Measurements from ENCODE around the gene GSC. TPM values are rescaled to one million over a fixed set of nuclear protein-coding genes. Genes with fewer than 3 reads are reported as not detected.
"Not testable (repeated sequence)": the region's sequence is repeated elsewhere in the genome, so short reads cannot be mapped to it uniquely, and the experiment has no call there.

GSC gene
- total RNA-seq, 4 donors from 2014 or later = 3.6 to 11.0 (median 4.7) TPM

DNA sequence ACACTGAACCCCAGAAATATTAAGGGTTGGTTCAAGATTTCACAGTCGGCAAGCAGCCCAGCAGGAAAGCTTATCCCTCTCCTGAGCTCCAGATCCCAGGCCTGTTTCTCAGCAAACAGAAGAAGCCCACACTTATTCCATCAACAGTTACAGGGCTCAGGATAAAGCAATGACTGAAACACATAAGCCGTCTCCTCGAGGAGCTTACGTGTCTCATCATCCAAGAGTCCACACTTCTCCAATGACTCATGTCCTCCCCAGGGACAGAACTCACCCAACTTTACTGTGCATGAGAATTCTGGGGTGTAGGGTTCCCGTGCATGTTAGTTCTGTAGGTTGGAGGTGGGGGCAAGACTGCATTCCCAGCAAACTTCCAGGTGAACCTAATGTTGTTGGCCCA lies 31.2 kb downstream of the GSC start:
- no peaks in the 10 kb centered on the region for H3K27me3 ChIP-seq
- H3K27ac ChIP-seq = no peak overlapping the region
- H3K9me3 ChIP-seq = no peaks in the 10 kb centered on the region
- H3K4me3 ChIP-seq (replicated peaks in 1 of 3) = no peak overlapping the region
- intact Hi-C loops (cut with DNase I) = no loop called here
- H3K36me3 ChIP-seq = no peaks in the 10 kb centered on the region
- 80 to 84% methylated on average over 5 of the region's 5 CpGs for WGBS, 2 donors
- no peak for TF ChIP-seq POLR2A (IDR thresholded peaks at IDR 0.05)
- TF ChIP-seq, protein P1, sequence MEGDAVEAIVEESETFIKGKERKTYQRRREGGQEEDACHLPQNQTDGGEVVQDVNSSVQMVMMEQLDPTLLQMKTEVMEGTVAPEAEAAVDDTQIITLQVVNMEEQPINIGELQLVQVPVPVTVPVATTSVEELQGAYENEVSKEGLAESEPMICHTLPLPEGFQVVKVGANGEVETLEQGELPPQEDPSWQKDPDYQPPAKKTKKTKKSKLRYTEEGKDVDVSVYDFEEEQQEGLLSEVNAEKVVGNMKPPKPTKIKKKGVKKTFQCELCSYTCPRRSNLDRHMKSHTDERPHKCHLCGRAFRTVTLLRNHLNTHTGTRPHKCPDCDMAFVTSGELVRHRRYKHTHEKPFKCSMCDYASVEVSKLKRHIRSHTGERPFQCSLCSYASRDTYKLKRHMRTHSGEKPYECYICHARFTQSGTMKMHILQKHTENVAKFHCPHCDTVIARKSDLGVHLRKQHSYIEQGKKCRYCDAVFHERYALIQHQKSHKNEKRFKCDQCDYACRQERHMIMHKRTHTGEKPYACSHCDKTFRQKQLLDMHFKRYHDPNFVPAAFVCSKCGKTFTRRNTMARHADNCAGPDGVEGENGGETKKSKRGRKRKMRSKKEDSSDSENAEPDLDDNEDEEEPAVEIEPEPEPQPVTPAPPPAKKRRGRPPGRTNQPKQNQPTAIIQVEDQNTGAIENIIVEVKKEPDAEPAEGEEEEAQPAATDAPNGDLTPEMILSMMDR (IDR thresholded peaks at IDR 0.05) = no peak
- H3K4me1 ChIP-seq = no peaks in the 10 kb centered on the region
- no peak for DNase-seq

- H3K9me3 ChIP-seq = no peaks in the 10 kb centered on the region
- H3K4me1 ChIP-seq = no peaks in the 10 kb centered on the region
- H3K27ac ChIP-seq = no peak overlapping the region
- no peaks in the 10 kb centered on the region for H3K36me3 ChIP-seq
- no peaks in the 10 kb centered on the region for H3K27me3 ChIP-seq
- no peak for DNase-seq
- no peak overlapping the region for H3K4me3 ChIP-seq (replicated peaks in 1 of 3)
- WGBS, 2 donors = 94 to 96% methylated on average over 7 of the region's 7 CpGs
- intact Hi-C loops (cut with DNase I) = no loop called here
- TF ChIP-seq POLR2A (IDR thresholded peaks at IDR 0.05) = no peak
- TF ChIP-seq, protein P1 (IDR thresholded peaks at IDR 0.05) = no peak
These were observed 31.8 kb downstream of the GSC start for GRCh38 chr14:94738097-94738496.

DNA sequence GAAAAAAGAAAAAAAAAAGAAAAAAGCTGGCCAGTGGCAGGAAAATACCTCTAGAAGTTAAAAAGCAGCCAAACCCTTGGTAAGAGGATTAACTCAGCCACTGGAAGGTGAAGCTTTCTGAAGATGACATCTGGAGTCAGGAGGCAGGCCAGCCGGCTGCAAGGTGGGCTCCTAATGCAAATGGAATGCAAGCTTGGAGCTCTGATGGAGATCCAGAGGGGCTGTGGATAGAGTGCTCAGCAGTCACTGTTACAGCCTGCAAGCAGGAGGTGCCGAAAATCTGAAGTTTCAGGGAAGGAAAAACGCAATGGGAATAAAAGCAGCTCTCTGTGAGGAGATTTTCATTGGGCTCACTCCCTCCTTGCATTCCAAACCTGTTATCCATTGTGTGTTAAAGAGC lies 41.0 kb downstream of the GSC start:
- DNase-seq = no peak
- no peak overlapping the region for H3K4me3 ChIP-seq (replicated peaks in 1 of 3)
- H3K27ac ChIP-seq = no peak overlapping the region
- H3K4me1 ChIP-seq = no peaks in the 10 kb centered on the region
- no peaks in the 10 kb centered on the region for H3K27me3 ChIP-seq
- intact Hi-C loops (cut with DNase I) = no loop called here
- no peaks in the 10 kb centered on the region for H3K36me3 ChIP-seq
- no peaks in the 10 kb centered on the region for H3K9me3 ChIP-seq
- 67 to 77% methylated on average over 3 of the region's 3 CpGs for WGBS, 2 donors
- no peak for TF ChIP-seq POLR2A (IDR thresholded peaks at IDR 0.05)
- TF ChIP-seq, protein P1 (IDR thresholded peaks at IDR 0.05) = no peak

DNA sequence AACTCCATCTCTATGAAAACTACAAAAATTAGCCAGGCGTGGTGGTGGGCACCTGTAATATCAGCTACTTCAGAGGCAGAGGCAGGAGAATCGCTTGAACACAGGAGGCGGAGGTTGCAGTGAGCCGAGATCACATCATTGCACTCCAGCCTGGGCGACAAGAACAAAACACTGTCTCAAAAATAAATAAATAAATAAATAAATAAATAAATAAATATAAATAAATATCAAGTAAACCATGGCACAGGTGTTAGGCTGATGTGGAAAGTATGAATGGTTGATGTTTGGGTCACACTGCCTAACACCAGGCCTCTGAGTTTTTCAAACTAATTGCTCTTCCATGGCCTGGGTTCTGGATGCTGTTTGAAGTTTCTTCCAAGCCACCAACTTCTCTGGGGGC lies 41.5 kb downstream of the GSC start:
- H3K36me3 ChIP-seq; H3K4me3 ChIP-seq (replicated peaks in 1 of 3); H3K27me3 ChIP-seq; H3K27ac ChIP-seq; DNase-seq; H3K9me3 ChIP-seq; intact Hi-C loops (cut with DNase I); H3K4me1 ChIP-seq: not testable (repeated sequence)
- 94 to 95% methylated on average over 5 of the region's 5 CpGs for WGBS, 2 donors

DNA sequence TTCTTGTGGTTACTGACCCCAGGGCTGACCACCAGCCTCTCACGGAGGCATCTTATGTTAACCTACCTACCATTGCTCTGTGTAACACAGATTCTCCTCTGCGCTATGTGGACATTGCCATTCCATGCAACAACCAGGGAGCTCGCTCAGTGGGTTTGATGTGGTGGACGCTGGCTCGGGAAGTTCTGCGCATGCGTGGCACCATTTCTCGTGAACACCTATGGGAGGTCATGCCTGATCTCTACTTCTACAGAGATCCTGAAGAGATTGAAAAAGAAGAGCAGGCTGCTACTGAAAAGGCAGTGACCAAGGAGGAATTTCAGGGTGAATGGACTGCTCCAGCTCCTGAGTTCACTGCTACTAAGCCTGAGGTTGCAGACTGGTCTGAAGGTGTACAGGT lies 43.3 kb downstream of the GSC start:
- H3K4me1 ChIP-seq; DNase-seq; intact Hi-C loops (cut with DNase I); H3K27ac ChIP-seq; H3K27me3 ChIP-seq; H3K4me3 ChIP-seq (replicated peaks in 1 of 3); H3K36me3 ChIP-seq; H3K9me3 ChIP-seq: not testable (repeated sequence)
- WGBS, 2 donors = 94% methylated on average over 8 of the region's 8 CpGs

DNA sequence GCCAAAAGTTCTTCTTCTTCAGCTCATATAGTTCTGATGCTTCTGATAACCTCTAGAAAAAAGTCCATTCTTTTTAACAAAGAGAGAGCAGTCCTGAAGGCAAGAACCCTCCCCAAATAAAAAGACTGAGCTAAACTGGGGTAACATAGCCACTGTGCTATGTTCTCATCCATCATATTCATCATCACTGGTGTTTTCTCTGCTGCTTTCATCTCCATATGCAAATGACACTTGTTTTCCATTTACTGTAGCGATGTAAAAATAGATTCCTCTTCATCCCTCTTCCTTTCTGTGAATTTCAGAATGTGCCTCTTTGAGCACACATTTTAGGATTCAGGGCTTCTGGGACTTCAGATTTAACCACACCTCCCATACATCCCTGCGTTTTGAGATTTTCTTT lies 44.9 kb downstream of the GSC start:
- H3K27me3 ChIP-seq = no peaks in the 10 kb centered on the region
- H3K27ac ChIP-seq = no peak overlapping the region
- no peaks in the 10 kb centered on the region for H3K36me3 ChIP-seq
- WGBS, 2 donors = 80 to 87% methylated on average over 2 of the region's 2 CpGs
- intact Hi-C loops (cut with DNase I) = no loop called here
- DNase-seq = no peak
- TF ChIP-seq, protein P1 (IDR thresholded peaks at IDR 0.05) = no peak
- TF ChIP-seq POLR2A (IDR thresholded peaks at IDR 0.05) = no peak
- H3K4me1 ChIP-seq = no peaks in the 10 kb centered on the region
- H3K4me3 ChIP-seq (replicated peaks in 1 of 3) = no peak overlapping the region
- no peaks in the 10 kb centered on the region for H3K9me3 ChIP-seq

All from thyroid gland (tissue), 4 donors.